ENCODE data around the gene ERBB3. TPM values are rescaled to one million over a fixed set of nuclear protein-coding genes. Genes with fewer than 3 reads are reported as not detected.

The ERBB3 gene
- total RNA-seq, 2 experiments from 2014 or later = 2.3 to 2.5 TPM

GRCh38 chr12:56103066-56103711 lies 23.2 kb downstream of the ERBB3 start:
- peaks cover 1% of the 10 kb centered on the region for H3K9me3 Mint-ChIP-seq
- peaks cover 53% of the 10 kb centered on the region for H3K4me1 Mint-ChIP-seq

DNA sequence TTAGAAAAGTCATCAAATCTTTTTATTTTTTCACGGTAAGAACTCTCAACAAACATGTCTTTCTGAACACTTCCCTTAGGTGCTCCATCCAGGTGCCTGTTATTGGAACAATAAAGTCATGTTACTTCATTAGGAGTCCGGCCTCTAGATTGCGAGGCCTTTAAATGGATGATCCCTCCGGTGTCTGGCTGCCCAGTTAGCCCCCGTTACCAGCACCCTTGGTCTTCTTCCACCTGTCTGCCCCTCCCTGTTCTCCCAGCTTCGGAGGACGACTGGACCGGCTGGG lies 23.8 kb downstream of the ERBB3 start:
- Mint-ChIP-seq H3K9me3 (peaks cover 1% of the 10 kb centered on the region), H3K27me3 (peaks cover 1% of the 10 kb centered on the region), H3K4me3 (peak overlapping the region; percentile 99), H3K4me1 (peaks cover 53% of the 10 kb centered on the region), H3K27ac (peak overlapping the region; percentile 98), H3K36me3 (ENCODE audit: low read depth) (peaks cover 45% of the 10 kb centered on the region)
- no peak for DNase-seq
- ChIA-PET POLR2A (interaction anchor here (0.7 to 9.3 kb wide), 42 partner anchors 8 to 525 kb away, joined by 3 to 226 read pairs (median 6); partner anchors contain the start of genes BLOC1S1, CD63, CNPY2 and COQ10A), CTCF (interaction anchor here (0.6 to 6.1 kb wide), 19 partner anchors 14 to 365 kb away, joined by 3 to 60 read pairs (median 6); partner anchors contain the start of genes DNAJC14, ERBB3, ESYT1 and RPL41)

More at GRCh38 chr12:56103066-56103711, 23.2 kb downstream of the ERBB3 start:
- H3K4me3 Mint-ChIP-seq = peak overlapping the region; percentile 99
- ChIA-PET POLR2A (interaction anchor here (0.7 to 9.3 kb wide), 33 partner anchors 7 to 374 kb away, joined by 3 to 226 read pairs (median 7); partner anchors contain the start of genes CD63, CNPY2, COQ10A and CS), CTCF (interaction anchor here (0.6 to 6.1 kb wide), 16 partner anchors 15 to 364 kb away, joined by 3 to 60 read pairs (median 6); partner anchors contain the start of genes DNAJC14, ERBB3, ESYT1 and RPL41)
- H3K27ac Mint-ChIP-seq = peak overlapping the region; percentile 98
- H3K36me3 Mint-ChIP-seq (ENCODE audit: low read depth) = peaks cover 39% of the 10 kb centered on the region
- peak; percentile 39 for DNase-seq
- H3K27me3 Mint-ChIP-seq = peaks cover 4% of the 10 kb centered on the region

- Mint-ChIP-seq H3K4me1 (peaks cover 53% of the 10 kb centered on the region), H3K9me3 (peaks cover 1% of the 10 kb centered on the region), H3K4me3 (peak within 1 kb of the TSS; percentile 99), H3K27me3 (no peaks in the 10 kb centered on the region), H3K36me3 (ENCODE audit: low read depth) (peaks cover 50% of the 10 kb centered on the region), H3K27ac (peak within 1 kb of the TSS; percentile 98)
- ChIA-PET POLR2A (interaction anchor here (0.7 to 9.3 kb wide), 42 partner anchors 8 to 525 kb away, joined by 3 to 226 read pairs (median 6); partner anchors contain the start of genes BLOC1S1, CD63, CNPY2 and COQ10A), CTCF (interaction anchor here (0.7 to 6.1 kb wide), 18 partner anchors 13 to 366 kb away, joined by 3 to 60 read pairs (median 6); partner anchors contain the start of genes DNAJC14, ERBB3, ESYT1 and RPL41)
- peak; percentile 99 for DNase-seq
These were observed 24.3 kb downstream of the ERBB3 start, which contains the start of gene PA2G4 for GRCh38 chr12:56104109-56104814. Gene PA2G4, plus strand, starts transcription at chr12:56104559. Its CDS starts 179 bp downstream, at chr12:56104738.

DNA sequence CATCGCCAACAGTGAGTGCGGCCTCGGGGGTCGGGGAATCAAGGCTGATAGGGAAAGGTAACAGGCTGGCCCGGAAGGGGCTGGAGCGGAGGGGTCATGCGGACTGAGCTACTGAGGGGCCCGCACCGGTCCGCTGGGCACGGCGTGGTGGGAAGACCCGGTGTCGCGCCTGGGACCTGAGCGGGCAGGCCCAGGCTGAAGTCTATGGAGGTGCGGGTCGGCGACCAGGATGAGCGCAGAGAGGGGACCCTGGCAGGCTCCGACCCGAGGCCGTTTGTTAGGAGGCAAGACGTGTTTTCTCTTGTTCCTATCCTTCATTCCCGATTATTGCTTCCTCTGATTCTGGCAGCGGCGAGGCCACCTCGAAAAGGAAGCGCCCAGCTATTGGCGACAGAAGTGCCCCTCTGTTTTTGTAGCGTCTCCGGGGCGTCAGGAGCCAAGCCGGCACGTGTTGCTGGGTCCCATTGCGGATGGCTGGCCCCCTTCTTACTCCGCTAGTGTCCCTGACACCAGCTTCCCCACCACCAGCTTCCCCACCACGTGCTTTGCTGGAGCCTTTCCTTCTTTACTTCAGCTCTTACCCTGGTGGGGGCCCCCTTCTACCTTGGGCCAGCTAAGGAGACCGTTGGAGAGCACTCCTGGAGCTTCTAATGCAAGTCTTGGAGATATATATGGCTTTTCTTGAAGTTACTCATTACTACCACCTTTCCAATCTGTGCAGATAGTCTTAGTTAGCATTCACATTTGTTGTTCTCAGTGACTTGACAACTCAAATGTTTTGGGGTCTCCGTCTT lies 25.0 kb downstream of the ERBB3 start:
- CTCF ChIA-PET = interaction anchor here (0.7 to 6.1 kb wide), 17 partner anchors 13 to 366 kb away, joined by 3 to 60 read pairs (median 4); partner anchors contain the start of genes DNAJC14, ERBB3, RPL41 and SMARCC2
- peak; percentile 35 for DNase-seq
- peaks cover 52% of the 10 kb centered on the region for H3K4me1 Mint-ChIP-seq

DNA sequence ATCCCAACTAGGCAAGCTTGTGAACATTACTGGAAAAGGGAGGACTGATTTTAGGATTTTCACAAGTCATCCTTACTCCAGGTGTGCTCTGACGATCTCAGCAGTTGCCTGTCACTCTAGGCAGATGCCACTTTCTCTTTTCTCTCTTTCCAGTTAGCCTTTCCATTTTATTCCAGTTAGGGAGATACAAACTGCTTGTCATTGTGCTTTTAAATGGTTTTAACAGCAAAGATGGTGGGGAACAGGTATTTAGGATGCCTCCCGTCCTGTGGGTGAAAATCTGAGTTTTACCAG lies 25.6 kb downstream of the ERBB3 start:
- Mint-ChIP-seq H3K27me3 (no peaks in the 10 kb centered on the region), H3K27ac (peak overlapping the region; percentile 98), H3K4me1 (peaks cover 56% of the 10 kb centered on the region), H3K4me3 (peak overlapping the region; percentile 99), H3K36me3 (ENCODE audit: low read depth) (peaks cover 62% of the 10 kb centered on the region), H3K9me3 (no peaks in the 10 kb centered on the region)
- DNase-seq = no peak
- CTCF ChIA-PET = interaction anchor here (0.7 to 6.1 kb wide), 9 partner anchors 12 to 367 kb away, joined by 3 to 60 read pairs (median 8); partner anchors contain the start of genes ERBB3, RPL41 and ZC3H10
- POLR2A ChIA-PET = interaction anchor here (1.5 to 9.3 kb wide), 11 partner anchors 10 to 276 kb away, joined by 4 to 226 read pairs (median 16); partner anchors contain the start of genes DNAJC14, ESYT1, MYL6 and MYL6B

More for the DNA sequence above, 25.0 kb downstream of the ERBB3 start:
- Mint-ChIP-seq H3K36me3 (ENCODE audit: low read depth) (peaks cover 57% of the 10 kb centered on the region), H3K27ac (peak overlapping the region; percentile 98), H3K9me3 (peaks cover under 1% of the 10 kb centered on the region), H3K27me3 (no peaks in the 10 kb centered on the region), H3K4me3 (peak overlapping the region; percentile 99)
- POLR2A ChIA-PET = interaction anchor here (1.0 to 9.3 kb wide), 27 partner anchors 8 to 524 kb away, joined by 3 to 226 read pairs (median 9); partner anchors contain the start of genes BLOC1S1, CS, DNAJC14 and ERBB3

DNA sequence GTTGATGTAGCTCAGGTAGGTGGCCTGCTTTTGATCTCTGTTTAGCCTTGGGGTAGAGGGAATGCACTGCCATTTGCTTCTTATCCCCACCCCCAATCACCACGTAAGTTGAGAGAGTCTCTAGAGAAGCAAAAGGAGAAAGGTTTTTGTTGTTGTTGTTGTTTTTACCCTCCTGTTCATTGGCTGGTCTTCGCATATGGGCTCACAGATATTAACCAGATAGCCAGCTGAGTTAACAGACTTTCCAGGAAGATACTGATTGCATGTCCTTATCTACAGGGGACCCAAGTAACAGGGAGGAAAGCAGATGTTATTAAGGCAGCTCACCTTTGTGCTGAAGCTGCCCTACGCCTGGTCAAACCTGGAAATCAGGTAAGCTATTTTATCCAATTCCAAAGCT lies 27.3 kb downstream of the ERBB3 start:
- no peak for DNase-seq
- no peak overlapping the region for H3K27ac Mint-ChIP-seq

GRCh38 chr12:56110571-56110970 lies 30.6 kb downstream of the ERBB3 start:
- no peaks in the 10 kb centered on the region for H3K27me3 Mint-ChIP-seq
- CTCF ChIA-PET = interaction anchor here (1.6 kb wide), 1 partner anchor 63 kb away, joined by 4 read pairs; no protein-coding TSS in a partner anchor

More for the DNA sequence above, 27.3 kb downstream of the ERBB3 start:
- ChIA-PET POLR2A (interaction anchor here (1.0 to 9.3 kb wide), 3 partner anchors 10 to 82 kb away, joined by 3 to 226 read pairs (median 7); partner anchors contain the start of genes ESYT1, RPL41, SMARCC2 and ZC3H10), CTCF (interaction anchor here (1.1 to 6.1 kb wide), 6 partner anchors 11 to 82 kb away, joined by 3 to 36 read pairs (median 6); partner anchors contain the start of genes RPL41, SMARCC2 and ZC3H10)
- Mint-ChIP-seq H3K27me3 (no peaks in the 10 kb centered on the region), H3K9me3 (no peaks in the 10 kb centered on the region), H3K4me3 (no peak overlapping the region), H3K4me1 (peaks cover 45% of the 10 kb centered on the region), H3K36me3 (ENCODE audit: low read depth) (peaks cover 76% of the 10 kb centered on the region)

DNA sequence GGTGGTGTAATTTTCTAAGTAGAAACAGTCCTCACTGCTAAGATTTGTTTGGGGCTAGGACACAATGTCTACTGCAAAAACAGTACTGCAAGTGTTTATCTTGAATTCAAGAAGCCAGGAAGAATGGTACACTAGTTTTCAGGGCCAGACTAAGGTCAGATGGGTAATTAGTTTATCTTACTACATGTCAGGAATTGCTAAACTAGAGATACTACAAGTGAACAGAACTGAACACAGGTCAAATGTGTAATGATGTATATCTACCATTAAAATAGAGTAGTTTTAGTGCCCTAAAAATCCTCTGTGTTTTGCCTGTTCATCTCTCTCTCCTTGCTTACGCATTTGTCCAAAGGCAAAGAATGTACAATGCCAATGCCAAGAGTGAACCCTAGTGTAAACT lies 34.1 kb downstream of the ERBB3 start:
- DNase-seq = no peak
- Mint-ChIP-seq H3K4me3 (no peak overlapping the region), H3K9me3 (no peaks in the 10 kb centered on the region), H3K27me3 (no peaks in the 10 kb centered on the region), H3K27ac (peak overlapping the region; percentile 69), H3K36me3 (ENCODE audit: low read depth) (peaks cover 69% of the 10 kb centered on the region), H3K4me1 (peaks cover 35% of the 10 kb centered on the region)
- ChIA-PET POLR2A (interaction anchor here (1.3 to 5.7 kb wide), 3 partner anchors 9 to 11 kb away, joined by 3 to 226 read pairs (median 12); partner anchors contain the start of gene PA2G4), CTCF (no interaction called here)

More at GRCh38 chr12:56110571-56110970, 30.6 kb downstream of the ERBB3 start:
- no peak overlapping the region for H3K4me3 Mint-ChIP-seq
- peaks cover 38% of the 10 kb centered on the region for H3K4me1 Mint-ChIP-seq
- H3K36me3 Mint-ChIP-seq (ENCODE audit: low read depth) = peaks cover 83% of the 10 kb centered on the region
- POLR2A ChIA-PET = interaction anchor here (0.6 to 1.3 kb wide), 3 partner anchors 18 to 136 kb away, joined by 3 to 4 read pairs (median 3); partner anchors contain the start of genes ESYT1 and RAB5B
- DNase-seq = no peak
- H3K9me3 Mint-ChIP-seq = no peaks in the 10 kb centered on the region
- H3K27ac Mint-ChIP-seq = no peak overlapping the region

- POLR2A ChIA-PET = interaction anchor here (0.8 to 6.3 kb wide), 8 partner anchors 10 to 223 kb away, joined by 3 to 226 read pairs (median 22); partner anchors contain the start of genes ESYT1, IL23A, MYL6 and PA2G4
- Mint-ChIP-seq H3K27me3 (no peaks in the 10 kb centered on the region), H3K36me3 (ENCODE audit: low read depth) (peaks cover 60% of the 10 kb centered on the region), H3K4me3 (peak overlapping the region; percentile 99), H3K9me3 (no peaks in the 10 kb centered on the region), H3K4me1 (peaks cover 41% of the 10 kb centered on the region), H3K27ac (peak overlapping the region; percentile 99)
- CTCF ChIA-PET = interaction anchor here (1.0 to 5.6 kb wide), 7 partner anchors 11 to 376 kb away, joined by 3 to 66 read pairs (median 4); partner anchors contain the start of genes ERBB3, ESYT1, PA2G4 and RAB5B
- no peak for DNase-seq
These were observed 35.4 kb downstream of the ERBB3 start for GRCh38 chr12:56115329-56115728.

DNA sequence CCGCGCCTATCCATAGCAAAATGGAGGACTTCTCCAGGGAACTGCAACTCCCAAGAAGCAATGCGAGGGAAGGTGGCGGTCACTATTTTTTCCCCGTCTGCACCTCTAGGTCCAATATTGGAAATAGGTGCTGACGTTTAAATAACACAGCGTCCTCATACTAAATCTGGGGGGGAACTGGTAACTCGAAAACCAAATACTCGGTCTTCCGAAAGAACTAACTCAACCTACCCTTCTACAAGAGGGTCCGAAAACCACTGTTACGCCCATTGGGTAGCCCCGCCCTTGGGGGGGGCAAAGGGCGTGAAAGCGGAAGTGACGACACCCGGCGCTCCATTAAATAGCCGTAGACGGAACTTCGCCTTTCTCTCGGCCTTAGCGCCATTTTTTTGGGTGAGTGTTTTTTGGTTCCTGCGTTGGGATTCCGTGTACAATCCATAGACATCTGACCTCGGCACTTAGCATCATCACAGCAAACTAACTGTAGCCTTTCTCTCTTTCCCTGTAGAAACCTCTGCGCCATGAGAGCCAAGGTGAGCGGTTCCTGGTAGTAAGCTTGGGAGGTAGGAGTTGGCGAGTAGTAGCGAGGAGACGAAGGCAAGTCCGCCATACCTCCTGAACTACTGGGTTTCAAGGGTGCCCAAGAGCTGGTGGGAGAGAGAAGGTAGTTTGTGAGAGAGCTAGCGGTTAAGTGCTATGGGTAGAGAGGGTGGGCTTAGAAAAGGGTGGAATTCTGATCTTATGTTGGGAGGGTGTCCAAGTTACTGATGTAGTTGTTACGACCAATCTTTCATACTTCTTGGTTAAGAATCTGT lies 36.5 kb downstream of the ERBB3 start, which contains the start of gene RPL41:
TSS of gene RPL41 (plus strand) at position 367 of the 815 bp plus-strand sequence.
- CTCF ChIA-PET = interaction anchor here (0.7 to 15.1 kb wide), 15 partner anchors 9 to 1654 kb away, joined by 3 to 271 read pairs (median 9); partner anchors contain the start of genes ERBB3, ESYT1, PA2G4 and RNF41
- Mint-ChIP-seq H3K27ac (peak within 1 kb of the TSS; percentile 99), H3K4me3 (peak within 1 kb of the TSS; percentile 99), H3K4me1 (peaks cover 39% of the 10 kb centered on the region), H3K9me3 (no peaks in the 10 kb centered on the region), H3K27me3 (no peaks in the 10 kb centered on the region), H3K36me3 (ENCODE audit: low read depth) (peaks cover 58% of the 10 kb centered on the region)
- peak; percentile 95 for DNase-seq
- POLR2A ChIA-PET = interaction anchor here (0.6 to 6.3 kb wide), 20 partner anchors 11 to 378 kb away, joined by 3 to 226 read pairs (median 8); partner anchors contain the start of genes ERBB3, ESYT1, IKZF4 and MYL6
